Hepatocyte (in vitro differentiated cells): ENCODE results near the gene TRRAP. TPM values are rescaled to one million over a fixed set of nuclear protein-coding genes. Genes with fewer than 3 reads are reported as not detected.

Source experiments
- DNase-seq: peaks from one replicate; pipeline ENCODE4 v3.0.0-alpha.2; 2016; ENCODE audit warnings: low spot score
- H2AFZ ChIP-seq: fragments of 200-600 bp; sonication (generic); 2 replicates; pipeline ENCODE4 v1.6.0; 2016; ENCODE audit warnings: antibody characterized with exemption, mild to moderate bottlenecking
- H3K27ac ChIP-seq: fragments of 200-600 bp; sonication (generic); 2 replicates; pipeline ENCODE4 v1.5.1; 2016; ENCODE audit warnings: mild to moderate bottlenecking
- H3K27me3 ChIP-seq: fragments of 200-600 bp; sonication (generic); 2 replicates; pipeline ENCODE4 v1.6.1; 2016
- H3K36me3 ChIP-seq: fragments of 200-600 bp; sonication (generic); replicated peaks from 2 replicates; pipeline ENCODE4 v1.5.1; 2016; ENCODE audit warnings: low read depth; ENCODE audit not compliant: insufficient read depth
- H3K4me1 ChIP-seq: fragments of 200-600 bp; sonication (generic); 2 replicates; pipeline ENCODE4 v1.5.1; 2016; ENCODE audit warnings: mild to moderate bottlenecking, moderate library complexity; ENCODE audit not compliant: insufficient read depth
- H3K4me2 ChIP-seq: fragments of 200-600 bp; sonication (generic); 2 replicates; pipeline ENCODE4 v1.6.0; 2016
- H3K4me3 ChIP-seq: fragments of 200-600 bp; sonication (generic); 2 replicates; pipeline ENCODE4 v1.5.1; 2016; ENCODE audit warnings: mild to moderate bottlenecking
- H3K79me2 ChIP-seq: fragments of 200-600 bp; sonication (generic); 2 replicates; pipeline ENCODE4 v1.6.0; 2017; ENCODE audit warnings: mild to moderate bottlenecking
- H3K9me2 ChIP-seq: fragments of 200-600 bp; sonication (generic); replicated peaks from 2 replicates; pipeline ENCODE4 v1.6.0; 2017; ENCODE audit warnings: mild to moderate bottlenecking; ENCODE audit not compliant: insufficient read depth
- H3K9me3 ChIP-seq: fragments of 200-600 bp; sonication (generic); 2 replicates; pipeline ENCODE4 v1.5.1; 2016; ENCODE audit warnings: low read depth, mild to moderate bottlenecking
- H4K20me1 ChIP-seq: fragments of 200-600 bp; sonication (generic); 2 replicates; pipeline ENCODE4 v1.6.0; 2016; ENCODE audit warnings: mild to moderate bottlenecking; ENCODE audit not compliant: insufficient read depth, poor library complexity, severe bottlenecking
- CTCF ChIP-seq: fragments of 200-600 bp; sonication (generic); IDR thresholded peaks from 2 replicates; pipeline ENCODE4 v1.5.1; 2016; ENCODE audit warnings: antibody characterized with exemption, mild to moderate bottlenecking; ENCODE audit not compliant: poor library complexity
- EZH2 ChIP-seq: fragments of 200-600 bp; sonication (generic); IDR thresholded peaks from 2 replicates; pipeline ENCODE4 v1.6.1; 2016; ENCODE audit warnings: antibody characterized with exemption, mild to moderate bottlenecking, borderline replicate concordance
- EZH2phosphoT487 ChIP-seq: fragments of 200-600 bp; sonication (generic); IDR thresholded peaks from one replicate; pipeline ENCODE4 v1.6.1; 2018; ENCODE audit warnings: antibody characterized with exemption, mild to moderate bottlenecking, low read depth, moderate library complexity; ENCODE audit not compliant: unreplicated experiment, severe bottlenecking
- WGBS: methylation state at CpG from one replicate; pipeline ENCODE4 v1.1.6; 2016; ENCODE audit warnings: low lambda C conversion rate; ENCODE audit errors: missing lambda C conversion rate; 5-methylcytosine and 5-hydroxymethylcytosine counted together
- polyA plus RNA-seq: library from polyadenylated mRNA; unstranded; fragments of >200 nt; fragmentation: Nextera tagmentation; extraction: Ambion mirVana; gene quantifications from 2 replicates; pipeline ENCODE4 v1.2.1, GENCODE V29; 2016
- total RNA-seq: library from RNA; depleted of rRNA; stranded (reverse); fragments of >200 nt; gene quantifications from 2 replicates; pipeline ENCODE4 v1.2.3, GENCODE V29; 2014

TRRAP gene
- total and polyA plus RNA-seq, 2 experiments from 2014 or later, result 6.1 to 25.1 TPM

- Histone ChIP-seq H3K36me3 (no peaks in the 10 kb centered on the region), H3K4me3 (no peak overlapping the region), H3K4me2 (no peak overlapping the region), H4K20me1 (no peaks in the 10 kb centered on the region), H3K79me2 (no peaks in the 10 kb centered on the region), H3K27ac (no peak overlapping the region), H3K9me2 (no peaks in the 10 kb centered on the region), H3K9me3 (no peaks in the 10 kb centered on the region), H2AFZ (no peak overlapping the region), H3K4me1 (no peaks in the 10 kb centered on the region), H3K27me3 (no peaks in the 10 kb centered on the region)
- TF ChIP-seq EZH2phosphoT487, result no peak
- no peak for TF ChIP-seq CTCF
- no peak for TF ChIP-seq EZH2
- WGBS, result 96% methylated on average over 12 of the region's 12 CpGs
- DNase-seq, result no peak
These were observed 124.0 kb downstream of the TRRAP start for GRCh38 chr7:99002148-99002826.

DNA sequence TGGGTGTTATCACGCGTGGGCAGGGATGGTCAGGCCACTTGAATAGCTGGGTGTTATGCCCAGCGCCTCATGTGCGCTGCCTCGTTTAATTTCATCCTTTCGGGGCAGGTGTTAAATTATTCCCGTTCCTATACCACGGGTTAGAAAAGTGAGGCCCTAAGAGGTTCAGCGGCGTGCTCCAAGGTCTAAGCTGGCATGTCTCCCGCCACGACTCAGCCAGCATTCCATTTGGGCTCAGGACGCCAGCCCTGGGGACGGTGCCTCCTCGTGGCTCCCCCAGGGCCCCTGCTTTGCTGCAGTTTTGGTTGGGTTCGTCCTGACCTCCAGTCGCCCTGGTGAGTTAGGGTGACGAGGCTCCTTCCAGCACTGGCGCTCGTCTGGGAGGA is 124.5 kb downstream of the TRRAP start:
- Histone ChIP-seq H4K20me1 (no peaks in the 10 kb centered on the region), H2AFZ (no peak overlapping the region), H3K9me3 (no peaks in the 10 kb centered on the region), H3K36me3 (no peaks in the 10 kb centered on the region), H3K4me2 (no peak overlapping the region), H3K27ac (no peak overlapping the region), H3K27me3 (no peaks in the 10 kb centered on the region), H3K4me3 (no peak overlapping the region), H3K79me2 (no peaks in the 10 kb centered on the region), H3K4me1 (no peaks in the 10 kb centered on the region), H3K9me2 (no peaks in the 10 kb centered on the region)
- DNase-seq, result no peak
- TF ChIP-seq EZH2phosphoT487 (no peak), EZH2 (no peak), CTCF (no peak)
- 94% methylated on average over 20 of the region's 20 CpGs for WGBS

DNA sequence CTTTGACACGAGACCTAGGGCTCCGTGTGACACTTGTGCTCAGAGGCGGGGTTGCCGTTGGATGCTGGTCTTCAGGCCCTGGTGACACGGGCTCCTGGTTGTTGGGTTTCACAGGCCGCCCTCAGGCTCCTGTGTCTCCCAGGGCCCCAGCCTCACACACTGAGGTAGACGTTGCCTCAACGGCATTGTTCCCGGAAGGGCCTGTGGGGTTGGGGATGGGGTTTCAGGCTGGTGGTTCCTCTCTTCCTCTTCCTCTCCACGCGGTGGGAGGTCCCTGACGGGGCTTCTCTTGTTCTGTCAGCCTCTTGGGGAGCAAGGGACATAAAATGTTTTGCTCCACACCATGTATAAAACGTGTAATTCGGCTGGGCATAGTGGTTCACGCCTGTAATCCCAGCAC is 125.1 kb downstream of the TRRAP start:
- Histone ChIP-seq H3K36me3 (no peaks in the 10 kb centered on the region), H3K9me3 (no peaks in the 10 kb centered on the region)

More for the DNA sequence above, 125.1 kb downstream of the TRRAP start:
- no peak overlapping the region for H3K4me2 ChIP-seq
- H3K79me2 ChIP-seq, result no peaks in the 10 kb centered on the region
- no peak overlapping the region for H3K27ac ChIP-seq
- DNase-seq, result no peak
- TF ChIP-seq EZH2 (no peak), CTCF (no peak), EZH2phosphoT487 (no peak)
- no peaks in the 10 kb centered on the region for H3K27me3 ChIP-seq
- no peaks in the 10 kb centered on the region for H3K9me2 ChIP-seq
- no peaks in the 10 kb centered on the region for H4K20me1 ChIP-seq
- no peak overlapping the region for H2AFZ ChIP-seq
- H3K4me1 ChIP-seq, result no peaks in the 10 kb centered on the region
- H3K4me3 ChIP-seq, result no peak overlapping the region
- 98% methylated on average over 15 of the region's 15 CpGs for WGBS
